Prostate gland (tissue), 2 donors: Measurements from ENCODE around the gene MAPKAP1. TPM values are rescaled to one million over a fixed set of nuclear protein-coding genes. Genes with fewer than 3 reads are reported as not detected.

Experiments
- DNase-seq: peaks from one replicate; pipeline ENCODE4 v3.0.0-alpha.2; 2019; ENCODE audit warnings: low spot score
- H3K27ac ChIP-seq, 2 donors: fragments of 200-600 bp; sonication (generic); 2 replicates each; pipeline ENCODE4 v1.5.1; 2017 to 2019
- H3K27me3 ChIP-seq: fragments of 200-600 bp; sonication (generic); replicated peaks from 2 replicates; pipeline ENCODE4 v1.5.1; 2019; ENCODE audit not compliant: insufficient read depth
- H3K36me3 ChIP-seq, 2 donors: fragments of 200-600 bp; sonication (generic); 1 replicate in 1 of 2; 2 replicates in 1 of 2; pipeline versions ENCODE4 v1.5.1 to v1.8.1; 2017 to 2019
- H3K4me1 ChIP-seq: fragments of 200-600 bp; sonication (generic); replicated peaks from 2 replicates; pipeline ENCODE4 v1.5.1; 2019
- H3K4me3 ChIP-seq, 2 donors: fragments of 200-600 bp; sonication (generic); 2 replicates each; pipeline ENCODE4 v1.5.1; 2017 to 2019
- H3K9me3 ChIP-seq: fragments of 200-600 bp; sonication (generic); 2 replicates; pipeline ENCODE4 v1.5.1; 2017
- POLR2A ChIP-seq: fragments of 450-650 bp; IDR thresholded peaks from one replicate; pipeline ENCODE4 v1.6.1; 2016; ENCODE audit warnings: antibody characterized with exemption, mild to moderate bottlenecking
- POLR2AphosphoS5 ChIP-seq: sonication (generic); formaldehyde crosslinking; IDR thresholded peaks from one replicate; pipeline ENCODE4 v1.6.1; 2017; ENCODE audit warnings: antibody characterized with exemption
- WGBS: methylation state at CpG from one replicate; pipeline ENCODE4 v1.1.5; 2018; 5-methylcytosine and 5-hydroxymethylcytosine counted together
- intact Hi-C: fragments of 100-400 bp; cut with DNase I; formaldehyde crosslinking; loops from one replicate; pipeline ENCODE4 v1.14.2; 2022
- total RNA-seq, 2 donors: library from RNA; depleted of rRNA; stranded (reverse); fragments of >200 nt; gene quantifications; one replicate each; pipeline ENCODE4 v1.1.0, GENCODE V29; 2016
- TF ChIP-seq, protein P1 (sequence below), 4 experiments: fragments of 200-600 bp in 2 of 4; fragments of 450-650 bp in 2 of 4; sonication (generic) in 2 of 4; IDR thresholded peaks; 1 replicate in 3 of 4; 2 replicates in 1 of 4; pipeline ENCODE4 v1.5.1; 2016 to 2019; ENCODE audit warnings: antibody characterized with exemption in 4 of 4, mild to moderate bottlenecking in 2 of 4, moderate library complexity in 2 of 4

MAPKAP1 gene
- total RNA-seq, 2 donors from 2014 or later: 62.4 to 91.2 TPM

DNA sequence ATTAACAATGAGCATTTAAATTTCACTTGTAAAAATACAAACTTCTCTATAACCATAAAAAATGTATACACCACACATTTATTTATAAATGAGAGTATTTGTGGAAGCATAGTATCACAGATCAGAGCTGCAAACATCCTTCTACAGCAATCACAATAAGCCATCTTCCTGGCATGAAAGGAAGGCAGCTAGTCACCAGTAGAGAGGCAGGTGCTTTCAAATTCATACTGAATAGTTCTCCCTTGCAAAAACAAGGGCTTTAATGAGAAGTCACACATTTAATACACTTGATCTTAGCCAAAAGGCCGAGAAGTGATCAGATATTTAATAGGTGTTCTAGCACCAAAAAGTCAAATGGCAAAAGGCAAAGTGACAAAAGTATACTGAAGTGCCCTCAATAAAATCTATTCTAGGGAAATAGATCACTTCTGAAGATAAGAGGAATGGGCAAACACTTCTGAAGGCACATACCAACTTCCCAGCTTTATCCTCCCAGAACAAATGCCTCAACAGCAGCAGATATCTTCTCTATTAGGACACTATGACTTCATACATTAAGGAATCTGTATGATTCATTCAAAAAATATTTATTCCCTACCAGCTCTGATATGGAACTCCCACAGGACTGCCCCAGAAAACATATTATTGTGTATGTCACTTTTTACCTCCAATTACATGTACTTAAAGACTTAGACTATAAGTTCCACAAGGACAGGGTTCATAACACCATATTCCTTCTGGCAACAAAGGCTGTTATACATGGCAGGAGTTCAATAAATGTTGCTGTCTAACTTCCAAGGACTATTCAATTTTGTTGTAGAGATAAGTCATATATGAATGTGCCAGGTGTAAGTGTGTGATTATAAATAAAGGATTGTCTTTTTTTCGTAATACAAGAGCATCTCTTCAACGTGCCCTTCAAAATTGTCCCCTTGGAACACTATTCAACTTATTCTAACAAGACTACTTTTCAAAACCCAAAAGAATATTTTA lies 31.7 kb downstream of the MAPKAP1 start:
- intact Hi-C loops: no loop called here
- 54% methylated on average over 3 of the region's 3 CpGs for WGBS
- H3K27ac ChIP-seq: no peak overlapping the region
- no peaks in the 10 kb centered on the region for H3K9me3 ChIP-seq
- no peaks in the 10 kb centered on the region for H3K4me1 ChIP-seq
- no peak for DNase-seq
- no peaks in the 10 kb centered on the region for H3K27me3 ChIP-seq
- H3K4me3 ChIP-seq: no peak overlapping the region
- no peak for TF ChIP-seq POLR2A
- no peak for TF ChIP-seq POLR2AphosphoS5
- TF ChIP-seq, protein P1, sequence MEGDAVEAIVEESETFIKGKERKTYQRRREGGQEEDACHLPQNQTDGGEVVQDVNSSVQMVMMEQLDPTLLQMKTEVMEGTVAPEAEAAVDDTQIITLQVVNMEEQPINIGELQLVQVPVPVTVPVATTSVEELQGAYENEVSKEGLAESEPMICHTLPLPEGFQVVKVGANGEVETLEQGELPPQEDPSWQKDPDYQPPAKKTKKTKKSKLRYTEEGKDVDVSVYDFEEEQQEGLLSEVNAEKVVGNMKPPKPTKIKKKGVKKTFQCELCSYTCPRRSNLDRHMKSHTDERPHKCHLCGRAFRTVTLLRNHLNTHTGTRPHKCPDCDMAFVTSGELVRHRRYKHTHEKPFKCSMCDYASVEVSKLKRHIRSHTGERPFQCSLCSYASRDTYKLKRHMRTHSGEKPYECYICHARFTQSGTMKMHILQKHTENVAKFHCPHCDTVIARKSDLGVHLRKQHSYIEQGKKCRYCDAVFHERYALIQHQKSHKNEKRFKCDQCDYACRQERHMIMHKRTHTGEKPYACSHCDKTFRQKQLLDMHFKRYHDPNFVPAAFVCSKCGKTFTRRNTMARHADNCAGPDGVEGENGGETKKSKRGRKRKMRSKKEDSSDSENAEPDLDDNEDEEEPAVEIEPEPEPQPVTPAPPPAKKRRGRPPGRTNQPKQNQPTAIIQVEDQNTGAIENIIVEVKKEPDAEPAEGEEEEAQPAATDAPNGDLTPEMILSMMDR (IDR thresholded peaks at IDR 0.05): no peak
- H3K36me3 ChIP-seq: no peaks in the 10 kb centered on the region

DNA sequence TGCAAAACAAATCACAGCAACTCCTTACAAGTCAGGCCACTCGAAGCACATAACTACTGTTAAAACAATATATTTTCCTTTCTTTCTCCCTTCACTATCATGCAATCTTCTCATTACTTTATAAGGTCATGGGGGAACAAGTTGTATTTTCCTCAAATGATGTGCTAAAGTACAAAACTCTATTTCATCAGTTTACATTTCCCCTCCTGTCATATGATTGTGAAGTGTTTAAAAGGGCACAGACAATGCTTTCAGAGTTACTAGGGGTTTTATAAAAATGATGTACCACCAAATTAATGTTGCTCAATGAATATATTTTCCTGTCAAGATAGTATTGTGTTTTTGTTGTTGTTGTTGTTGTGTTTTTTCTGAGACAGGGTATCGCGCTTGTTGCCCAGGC lies 34.1 kb downstream of the MAPKAP1 start:
- 81% methylated on average over 3 of the region's 3 CpGs for WGBS
- H3K4me3 ChIP-seq: no peak overlapping the region
- H3K36me3 ChIP-seq: no peaks in the 10 kb centered on the region
- H3K27me3 ChIP-seq: no peaks in the 10 kb centered on the region
- intact Hi-C loops: no loop called here
- DNase-seq: no peak
- H3K4me1 ChIP-seq: no peaks in the 10 kb centered on the region
- H3K27ac ChIP-seq: no peak overlapping the region
- TF ChIP-seq, protein P1 (IDR thresholded peaks at IDR 0.05): no peak
- TF ChIP-seq POLR2A (no peak), POLR2AphosphoS5 (no peak)
- no peaks in the 10 kb centered on the region for H3K9me3 ChIP-seq

DNA sequence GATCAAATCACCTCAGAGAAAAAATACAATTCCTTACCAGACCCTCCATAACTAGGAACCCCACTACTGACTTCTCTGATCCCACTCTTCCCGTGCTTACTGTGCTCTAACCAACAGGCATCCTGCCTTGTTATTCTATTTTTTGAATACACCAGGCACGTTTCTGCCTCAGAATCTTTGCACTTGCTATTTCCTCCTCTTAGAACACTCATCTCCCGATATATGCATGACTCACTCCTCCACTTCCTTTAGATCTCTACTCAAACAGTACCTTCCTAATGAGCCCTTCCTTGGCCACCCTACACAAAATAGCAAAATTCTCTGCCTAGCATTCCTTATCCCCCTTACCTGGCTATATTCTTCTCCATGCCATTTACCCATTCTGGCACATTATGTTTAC lies 43.9 kb downstream of the MAPKAP1 start:
- H3K4me3 ChIP-seq: no peak overlapping the region
- intact Hi-C loops: no loop called here
- H3K36me3 ChIP-seq: no peaks in the 10 kb centered on the region
- TF ChIP-seq, protein P1 (IDR thresholded peaks at IDR 0.05): no peak
- TF ChIP-seq POLR2A: no peak
- no peak for TF ChIP-seq POLR2AphosphoS5
- no peak overlapping the region for H3K27ac ChIP-seq
- DNase-seq: no peak
- no peaks in the 10 kb centered on the region for H3K27me3 ChIP-seq
- H3K4me1 ChIP-seq: no peaks in the 10 kb centered on the region
- H3K9me3 ChIP-seq: no peaks in the 10 kb centered on the region
- 73% methylated on average over 3 of the region's 3 CpGs for WGBS

DNA sequence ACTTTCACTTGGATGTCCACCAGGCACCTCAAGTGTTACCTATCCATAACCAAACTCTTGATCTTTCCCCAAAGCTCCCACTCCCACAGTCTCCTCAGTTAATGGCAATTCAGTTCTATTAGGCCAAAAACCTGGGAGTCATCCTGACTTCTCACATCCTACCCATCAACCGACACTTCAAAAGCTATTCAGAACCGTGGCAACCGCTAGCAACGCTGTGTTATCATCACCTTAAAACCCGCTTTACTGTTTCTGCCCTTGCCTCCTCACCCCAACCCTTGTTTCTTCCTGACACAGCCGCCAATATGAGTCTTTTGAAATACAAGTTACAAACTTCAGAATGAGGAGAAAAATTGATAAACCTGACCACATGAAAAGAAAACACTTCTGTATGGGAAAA lies 46.5 kb downstream of the MAPKAP1 start:
- Histone ChIP-seq H3K27me3 (no peaks in the 10 kb centered on the region), H3K9me3 (no peaks in the 10 kb centered on the region), H3K4me3 (no peak overlapping the region), H3K36me3 (no peaks in the 10 kb centered on the region), H3K27ac (no peak overlapping the region), H3K4me1 (no peaks in the 10 kb centered on the region)
- TF ChIP-seq, protein P1 (IDR thresholded peaks at IDR 0.05): no peak
- TF ChIP-seq POLR2A: no peak
- 92% methylated on average over 6 of the region's 6 CpGs for WGBS
- no peak for DNase-seq
- intact Hi-C loops: no loop called here

DNA sequence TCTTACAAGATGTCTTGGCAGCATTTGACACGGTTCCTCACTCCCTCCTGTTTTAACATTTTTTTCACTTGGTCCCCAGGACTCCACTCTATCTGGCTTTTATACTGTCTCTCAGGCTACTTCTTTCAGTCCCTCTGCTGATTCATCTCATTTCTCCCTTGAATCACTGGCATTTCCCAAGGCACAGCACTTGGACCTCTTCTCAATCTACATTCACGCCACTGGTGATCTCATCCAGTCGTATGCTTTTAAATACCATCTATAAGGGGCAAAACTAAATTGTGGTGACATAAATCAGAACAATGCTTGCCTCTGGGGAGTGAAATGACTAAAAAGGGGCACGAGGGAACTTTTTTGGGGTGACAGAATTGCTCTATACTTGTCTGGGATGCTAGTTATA lies 47.1 kb downstream of the MAPKAP1 start:
- no peak for TF ChIP-seq POLR2AphosphoS5
- TF ChIP-seq POLR2A: no peak
- TF ChIP-seq, protein P1 (IDR thresholded peaks at IDR 0.05): no peak
- no peaks in the 10 kb centered on the region for H3K9me3 ChIP-seq
- H3K4me3 ChIP-seq: no peak overlapping the region
- H3K27me3 ChIP-seq: no peaks in the 10 kb centered on the region
- intact Hi-C loops: no loop called here
- no peak overlapping the region for H3K27ac ChIP-seq
- WGBS: 69% methylated on average over 4 of the region's 4 CpGs
- no peaks in the 10 kb centered on the region for H3K36me3 ChIP-seq
- no peaks in the 10 kb centered on the region for H3K4me1 ChIP-seq
- DNase-seq: no peak
